ENCODE results near the gene OSCP1.

DNA sequence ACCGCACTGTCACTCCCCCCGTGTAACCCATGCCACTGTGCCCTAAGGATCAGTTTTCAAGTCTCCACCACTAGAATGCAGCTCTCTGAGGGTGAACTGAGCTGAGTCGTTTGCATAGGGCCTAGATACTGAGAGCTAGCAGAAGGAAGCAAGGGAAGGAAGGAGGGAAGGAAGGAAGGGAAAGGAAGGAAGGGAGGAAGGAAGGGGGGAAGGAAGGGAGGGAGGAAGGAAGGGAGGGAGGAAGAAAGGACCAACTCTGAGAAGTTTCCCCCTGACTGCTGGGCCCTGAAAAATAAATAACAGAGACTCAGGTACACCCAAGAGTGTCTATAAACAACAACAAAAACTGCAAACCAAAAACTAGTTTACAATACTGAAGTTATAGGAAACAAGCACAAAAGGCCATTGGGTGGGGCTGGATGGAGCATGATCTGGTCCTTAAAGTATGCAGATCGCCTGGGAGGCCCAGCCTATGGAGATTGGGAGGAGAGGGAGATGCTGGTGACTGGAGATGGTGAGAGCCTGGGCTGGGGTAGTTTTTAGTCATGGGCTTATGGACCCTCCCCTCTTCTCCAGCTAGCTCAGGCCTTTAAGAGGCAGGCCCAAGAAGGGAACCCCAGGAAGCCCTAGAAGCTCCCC is 15.6 kb upstream of the OSCP1 start:
- TF ChIP-seq POLR2AphosphoS5 (IDR thresholded peaks at IDR 0.05; ENCODE audit: insufficient read depth in 1 of 2, low read depth in 1 of 2) (no peak), POLR2A (IDR thresholded peaks at IDR 0.05) (no peak)
- TF ChIP-seq, protein P1, sequence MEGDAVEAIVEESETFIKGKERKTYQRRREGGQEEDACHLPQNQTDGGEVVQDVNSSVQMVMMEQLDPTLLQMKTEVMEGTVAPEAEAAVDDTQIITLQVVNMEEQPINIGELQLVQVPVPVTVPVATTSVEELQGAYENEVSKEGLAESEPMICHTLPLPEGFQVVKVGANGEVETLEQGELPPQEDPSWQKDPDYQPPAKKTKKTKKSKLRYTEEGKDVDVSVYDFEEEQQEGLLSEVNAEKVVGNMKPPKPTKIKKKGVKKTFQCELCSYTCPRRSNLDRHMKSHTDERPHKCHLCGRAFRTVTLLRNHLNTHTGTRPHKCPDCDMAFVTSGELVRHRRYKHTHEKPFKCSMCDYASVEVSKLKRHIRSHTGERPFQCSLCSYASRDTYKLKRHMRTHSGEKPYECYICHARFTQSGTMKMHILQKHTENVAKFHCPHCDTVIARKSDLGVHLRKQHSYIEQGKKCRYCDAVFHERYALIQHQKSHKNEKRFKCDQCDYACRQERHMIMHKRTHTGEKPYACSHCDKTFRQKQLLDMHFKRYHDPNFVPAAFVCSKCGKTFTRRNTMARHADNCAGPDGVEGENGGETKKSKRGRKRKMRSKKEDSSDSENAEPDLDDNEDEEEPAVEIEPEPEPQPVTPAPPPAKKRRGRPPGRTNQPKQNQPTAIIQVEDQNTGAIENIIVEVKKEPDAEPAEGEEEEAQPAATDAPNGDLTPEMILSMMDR (IDR thresholded peaks at IDR 0.05): no peak

All from vagina (tissue), 2 donors.